ENCODE results near the gene ZNF653. TPM values are rescaled to one million over a fixed set of nuclear protein-coding genes. Genes with fewer than 3 reads are reported as not detected.

Gene ZNF653
- total RNA-seq, 1 experiment from 2014 or later = 14.2 TPM

DNA sequence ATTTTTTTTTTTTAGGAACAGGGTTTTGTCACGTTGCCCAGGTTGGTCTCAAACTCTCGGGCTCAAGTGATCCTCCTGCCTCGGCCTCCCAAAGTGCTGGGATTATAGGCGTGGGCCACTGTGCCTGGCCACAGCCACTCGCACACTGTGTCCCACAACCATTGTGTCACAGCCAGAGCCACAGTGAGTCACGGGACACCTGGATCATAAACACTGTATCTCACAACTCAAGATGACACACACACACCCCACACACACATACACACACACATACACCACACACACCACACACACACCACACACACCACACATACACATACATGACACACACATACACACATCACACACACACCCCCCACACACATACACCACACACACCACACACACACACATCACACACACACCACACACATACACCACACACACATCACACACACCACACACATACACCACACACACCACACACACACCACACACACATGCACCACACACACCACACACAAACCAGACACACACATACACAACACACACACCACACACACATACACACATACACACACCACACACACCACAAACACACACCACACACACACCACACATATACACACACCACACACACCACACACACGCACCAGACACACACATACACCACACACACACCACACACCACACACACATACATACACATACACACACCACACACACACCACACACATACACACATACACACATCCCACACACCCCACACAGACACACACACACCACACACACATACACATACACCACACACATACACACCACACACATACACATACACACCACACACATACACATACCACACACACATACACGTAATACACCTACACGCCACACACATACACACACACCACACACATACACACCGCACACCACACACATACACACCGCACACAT, 41.0 kb downstream of the ZNF653 start:
- no peak for TF ChIP-seq EZH2 (IDR thresholded peaks at IDR 0.05; ENCODE audit: low read length, unreplicated experiment)
- TF ChIP-seq, protein P1, sequence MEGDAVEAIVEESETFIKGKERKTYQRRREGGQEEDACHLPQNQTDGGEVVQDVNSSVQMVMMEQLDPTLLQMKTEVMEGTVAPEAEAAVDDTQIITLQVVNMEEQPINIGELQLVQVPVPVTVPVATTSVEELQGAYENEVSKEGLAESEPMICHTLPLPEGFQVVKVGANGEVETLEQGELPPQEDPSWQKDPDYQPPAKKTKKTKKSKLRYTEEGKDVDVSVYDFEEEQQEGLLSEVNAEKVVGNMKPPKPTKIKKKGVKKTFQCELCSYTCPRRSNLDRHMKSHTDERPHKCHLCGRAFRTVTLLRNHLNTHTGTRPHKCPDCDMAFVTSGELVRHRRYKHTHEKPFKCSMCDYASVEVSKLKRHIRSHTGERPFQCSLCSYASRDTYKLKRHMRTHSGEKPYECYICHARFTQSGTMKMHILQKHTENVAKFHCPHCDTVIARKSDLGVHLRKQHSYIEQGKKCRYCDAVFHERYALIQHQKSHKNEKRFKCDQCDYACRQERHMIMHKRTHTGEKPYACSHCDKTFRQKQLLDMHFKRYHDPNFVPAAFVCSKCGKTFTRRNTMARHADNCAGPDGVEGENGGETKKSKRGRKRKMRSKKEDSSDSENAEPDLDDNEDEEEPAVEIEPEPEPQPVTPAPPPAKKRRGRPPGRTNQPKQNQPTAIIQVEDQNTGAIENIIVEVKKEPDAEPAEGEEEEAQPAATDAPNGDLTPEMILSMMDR (conservative IDR thresholded peaks at IDR 0.05; ENCODE audit: low read depth, low read length) = no peak
- TF ChIP-seq EZH2phosphoT487 (IDR thresholded peaks at IDR 0.05; ENCODE audit: borderline replicate concordance, low read length) = no peak
- BruUV-seq (replicated peaks) = no TSS peak
- Histone ChIP-seq H3K4me3 (ENCODE audit: low read length) (no peak overlapping the region), H3K27me3 (ENCODE audit: low read length) (no peaks in the 10 kb centered on the region), H3K4me2 (ENCODE audit: low read length) (no peak overlapping the region), H3K9me2 (replicated peaks; ENCODE audit: low read length) (no peaks in the 10 kb centered on the region), H3K4me1 (ENCODE audit: insufficient read depth, low read length) (no peaks in the 10 kb centered on the region), H3K27ac (ENCODE audit: low read length) (no peak overlapping the region), H4K20me1 (ENCODE audit: low read length) (no peaks in the 10 kb centered on the region), H3F3A (ENCODE audit: low read length, unreplicated experiment) (no peaks in the 10 kb centered on the region), H2AFZ (ENCODE audit: low read length) (no peak overlapping the region), H3K9me3 (ENCODE audit: low read length) (no peaks in the 10 kb centered on the region), H3K79me2 (ENCODE audit: low read length) (no peaks in the 10 kb centered on the region), H3K9ac (ENCODE audit: low read length) (no peak overlapping the region), H3K36me3 (ENCODE audit: low read depth, low read length) (no peaks in the 10 kb centered on the region)
- ChIA-PET POLR2A (ENCODE audit: unreplicated experiment) (no interaction called here), CTCF (no interaction called here)
- DNase-seq (no peak), ATAC-seq (no peak)
- intact Hi-C loops (cut with micrococcal nuclease) = no loop called here

DNA sequence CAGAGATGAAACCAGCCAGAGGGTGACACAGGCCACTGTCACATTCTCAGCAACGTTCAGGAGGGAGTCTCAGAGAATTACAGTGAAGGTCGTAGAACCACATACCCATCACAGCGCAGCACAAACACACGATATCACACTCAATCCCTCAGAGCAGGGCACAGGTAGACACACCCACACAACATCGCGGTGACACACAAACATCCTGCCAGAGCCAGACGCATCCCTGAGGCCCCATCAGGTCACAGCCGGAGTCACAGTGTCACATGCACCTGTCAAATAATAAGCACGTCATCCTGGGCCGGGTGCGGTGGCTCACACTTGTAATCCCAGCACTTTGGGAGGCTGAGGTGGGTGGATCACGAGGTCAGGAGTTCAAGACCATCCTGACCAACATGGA, 42.2 kb downstream of the ZNF653 start:
- no peak overlapping the region for H2AFZ ChIP-seq (ENCODE audit: low read length)

More for the DNA sequence above, 42.2 kb downstream of the ZNF653 start:
- TF ChIP-seq, protein P1 (conservative IDR thresholded peaks at IDR 0.05; ENCODE audit: low read depth, low read length) = no peak
- TF ChIP-seq EZH2phosphoT487 (IDR thresholded peaks at IDR 0.05; ENCODE audit: borderline replicate concordance, low read length) (no peak), EZH2 (IDR thresholded peaks at IDR 0.05; ENCODE audit: low read length, unreplicated experiment) (no peak)
- Histone ChIP-seq H3K79me2 (ENCODE audit: low read length) (no peaks in the 10 kb centered on the region), H3K36me3 (ENCODE audit: low read depth, low read length) (no peaks in the 10 kb centered on the region), H3K27ac (ENCODE audit: low read length) (no peak overlapping the region), H3K9me3 (ENCODE audit: low read length) (no peaks in the 10 kb centered on the region), H3K27me3 (ENCODE audit: low read length) (no peaks in the 10 kb centered on the region), H3K4me2 (ENCODE audit: low read length) (no peak overlapping the region), H3K9ac (ENCODE audit: low read length) (no peak overlapping the region), H3K9me2 (replicated peaks; ENCODE audit: low read length) (no peaks in the 10 kb centered on the region), H3F3A (ENCODE audit: low read length, unreplicated experiment) (no peaks in the 10 kb centered on the region), H3K4me3 (ENCODE audit: low read length) (no peak overlapping the region), H4K20me1 (ENCODE audit: low read length) (no peaks in the 10 kb centered on the region), H3K4me1 (ENCODE audit: insufficient read depth, low read length) (no peaks in the 10 kb centered on the region)
- intact Hi-C loops (cut with micrococcal nuclease) = no loop called here
- BruUV-seq (replicated peaks) = no TSS peak
- ChIA-PET POLR2A (ENCODE audit: unreplicated experiment) (no interaction called here), CTCF (no interaction called here)
- no peak for DNase-seq
- no peak for ATAC-seq
